Sigmoid colon (tissue), 7 donors: ENCODE data around the gene LRRC46. TPM values are rescaled to one million over a fixed set of nuclear protein-coding genes. Genes with fewer than 3 reads are reported as not detected.

Experiments used
- DNase-seq: peaks from one replicate; pipeline ENCODE4 v3.0.0-alpha.2; 2019
- H3K27ac ChIP-seq, 4 donors: fragments of 200-600 bp; sonication (generic); one replicate each; pipeline ENCODE4 v1.5.1; 2016 to 2019; ENCODE audit warnings: mild to moderate bottlenecking in 1 of 4
- H3K27me3 ChIP-seq, 3 donors: fragments of 200-600 bp; sonication (generic); one replicate each; pipeline ENCODE4 v1.5.1; 2019; ENCODE audit warnings: mild to moderate bottlenecking in 1 of 3
- H3K36me3 ChIP-seq, 4 donors: fragments of 200-600 bp; sonication (generic); one replicate each; pipeline ENCODE4 v1.5.1; 2016 to 2019
- H3K4me1 ChIP-seq, 4 donors: fragments of 200-600 bp; sonication (generic); one replicate each; pipeline ENCODE4 v1.5.1; 2017 to 2019
- H3K4me3 ChIP-seq, 4 donors: fragments of 200-600 bp; sonication (generic); one replicate each; pipeline ENCODE4 v1.5.1; 2017 to 2019; ENCODE audit warnings: mild to moderate bottlenecking in 2 of 4, moderate library complexity in 1 of 4
- H3K9me3 ChIP-seq, 4 donors: fragments of 200-600 bp in 3 of 4; sonication (generic) in 3 of 4; one replicate each; pipeline versions ENCODE4 v1.5.1 to v1.6.1; 2013 to 2019
- CTCF ChIP-seq, 4 experiments: fragments of 450-650 bp in 3 of 4; fragments of 200-600 bp in 1 of 4; IDR thresholded peaks; one replicate each; pipeline ENCODE4 v1.5.1; 2016 to 2019; ENCODE audit warnings: antibody characterized with exemption in 4 of 4, mild to moderate bottlenecking in 3 of 4, moderate library complexity in 2 of 4
- EP300 ChIP-seq, 4 donors: sonication (generic); formaldehyde crosslinking; IDR thresholded peaks; one replicate each; pipeline ENCODE4 v1.6.1; 2017; ENCODE audit warnings: antibody characterized with exemption in 4 of 4
- POLR2A ChIP-seq, 2 donors: fragments of 450-650 bp; IDR thresholded peaks; one replicate each; pipeline ENCODE4 v1.6.1; 2016; ENCODE audit warnings: antibody characterized with exemption in 2 of 2, mild to moderate bottlenecking in 2 of 2, moderate library complexity in 2 of 2
- POLR2AphosphoS5 ChIP-seq, 4 donors: sonication (generic); formaldehyde crosslinking; IDR thresholded peaks; one replicate each; pipeline ENCODE4 v1.6.1; 2017; ENCODE audit warnings: antibody characterized with exemption in 4 of 4
- WGBS, 2 donors: extraction: QIAGEN DNeasy Blood & Tissue Kit; methylation state at CpG; one replicate each; pipeline ENCODE4 v1.1.7; 2013; 5-methylcytosine and 5-hydroxymethylcytosine counted together
- intact Hi-C: fragments of 100-400 bp; cut with DNase I; formaldehyde crosslinking; loops from one replicate; pipeline ENCODE4 v1.15.1; 2023
- polyA plus RNA-seq, 3 donors: library from polyadenylated mRNA; stranded (reverse); fragments of 200-250 nt; gene quantifications; one replicate each; pipeline ENCODE4 v1.2.3, GENCODE V29; 2013
- total RNA-seq, 4 donors: library from RNA; depleted of rRNA; stranded (reverse); fragments of >200 nt; gene quantifications; one replicate each; pipeline ENCODE4 v1.1.0, GENCODE V29; 2016
- donor health status: healthy with polysubstance abuse.
- donor health status: Bipolar disorder and iron deficiency.
- donor health status: healthy.

The LRRC46 gene
- total and polyA plus RNA-seq, 7 donors: 0.28 to 0.48 (median 0.36) TPM; not detected in 4

GRCh38 chr17:47807421-47807820 is 24.0 kb upstream of the LRRC46 start:
- 87 to 93% methylated on average over 11 of the region's 11 CpGs for WGBS, 2 donors
- no peak overlapping the region for H3K4me3 ChIP-seq
- H3K27me3 ChIP-seq: no peaks in the 10 kb centered on the region
- TF ChIP-seq EP300 (IDR thresholded peaks at IDR 0.05) (no peak), POLR2AphosphoS5 (IDR thresholded peaks at IDR 0.05) (no peak), CTCF (IDR thresholded peaks at IDR 0.05) (no peak), POLR2A (IDR thresholded peaks at IDR 0.05) (no peak)
- no peaks in the 10 kb centered on the region for H3K9me3 ChIP-seq
- H3K27ac ChIP-seq: no peak overlapping the region
- H3K36me3 ChIP-seq: peaks cover 0 to 30% (median 11%) of the 10 kb centered on the region in 4 donors
- intact Hi-C loops: no loop called here
- H3K4me1 ChIP-seq: peaks cover 0 to 9% (median 0%) of the 10 kb centered on the region in 4 donors
- DNase-seq: peak; percentile 37

DNA sequence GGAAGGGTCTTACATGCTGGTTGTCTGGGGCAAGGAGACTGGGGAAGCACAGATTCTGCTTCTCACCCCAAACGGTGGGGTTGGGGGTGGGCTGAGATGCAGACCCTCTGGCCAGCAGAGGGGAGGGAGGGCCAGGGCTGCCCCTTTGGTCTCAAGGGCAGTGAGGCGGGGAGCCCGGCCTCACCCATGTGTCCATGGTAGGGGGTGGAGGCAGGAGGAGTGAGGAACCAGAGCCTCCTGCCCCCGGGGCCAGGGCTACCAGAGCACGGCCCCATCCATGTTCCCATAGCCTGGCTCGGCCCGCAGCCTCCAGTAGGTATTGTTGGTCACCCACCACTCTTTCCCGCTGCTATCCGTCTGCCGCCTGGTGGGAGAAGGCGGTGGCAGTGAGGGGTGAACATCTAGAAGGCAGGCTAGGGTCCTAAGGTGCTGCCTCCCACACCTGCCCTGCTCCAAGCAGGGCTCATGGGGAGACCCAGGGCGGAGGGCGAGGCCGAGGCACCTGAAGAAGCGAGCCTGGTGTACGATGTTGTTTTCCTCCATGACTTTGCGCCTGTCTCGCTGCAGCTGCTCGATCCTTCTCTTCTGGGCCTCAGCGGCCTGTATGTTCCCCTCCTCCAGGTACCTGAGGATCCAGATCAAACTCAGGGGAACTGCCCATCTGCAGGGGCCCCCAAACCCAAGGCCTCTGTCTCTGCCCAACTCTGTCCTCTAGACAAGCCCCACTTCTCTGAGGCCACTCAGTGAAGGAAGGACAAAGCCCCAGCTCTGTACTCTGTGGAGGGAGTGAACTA is 23.2 kb upstream of the LRRC46 start:
- TF ChIP-seq CTCF (IDR thresholded peaks at IDR 0.05): no peak
- no peak for TF ChIP-seq EP300 (IDR thresholded peaks at IDR 0.05)
- TF ChIP-seq POLR2A (IDR thresholded peaks at IDR 0.05): no peak
- TF ChIP-seq POLR2AphosphoS5 (IDR thresholded peaks at IDR 0.05): no peak
- peaks cover 0 to 9% (median 0%) of the 10 kb centered on the region in 4 donors for H3K4me1 ChIP-seq
- no peaks in the 10 kb centered on the region for H3K9me3 ChIP-seq
- intact Hi-C loops: no loop called here
- H3K4me3 ChIP-seq: no peak overlapping the region
- no peaks in the 10 kb centered on the region for H3K27me3 ChIP-seq
- DNase-seq: peak; percentile 52
- no peak overlapping the region for H3K27ac ChIP-seq
- 92 to 95% methylated on average over 20 of the region's 20 CpGs for WGBS, 2 donors
- peaks cover 0 to 38% (median 11%) of the 10 kb centered on the region in 4 donors for H3K36me3 ChIP-seq

DNA sequence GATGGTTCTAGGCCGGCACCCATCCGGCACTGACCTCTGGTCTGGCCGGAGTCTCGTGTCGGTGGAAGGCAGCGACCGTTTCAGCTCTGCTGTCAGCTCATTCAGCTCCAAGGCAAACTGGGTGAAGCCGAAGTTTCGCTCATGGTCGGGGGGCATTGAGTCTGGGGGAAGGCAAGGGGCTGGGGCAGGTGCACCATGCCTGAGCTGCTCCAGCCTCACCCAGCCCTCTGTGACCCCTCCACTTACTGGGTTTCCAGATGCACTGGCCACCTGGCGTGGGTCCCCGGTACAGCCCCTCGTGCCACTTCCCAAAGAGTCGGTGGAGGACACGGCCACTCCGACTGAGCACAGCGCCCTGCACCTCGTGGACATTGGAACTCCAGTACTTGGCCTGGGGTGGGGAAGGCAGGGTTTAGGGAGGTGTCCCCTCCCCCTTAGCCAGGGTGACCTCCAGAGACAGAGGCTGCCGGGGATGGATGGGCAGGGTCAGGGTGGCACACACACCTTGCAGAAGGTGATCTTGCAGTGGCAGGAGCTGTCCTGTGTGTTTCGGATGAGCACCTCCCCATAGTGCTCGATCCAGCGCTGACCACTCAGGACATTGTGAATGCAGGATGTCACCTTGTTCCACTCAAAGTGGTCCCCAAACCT is 22.5 kb upstream of the LRRC46 start:
- intact Hi-C loops: no loop called here
- TF ChIP-seq EP300 (IDR thresholded peaks at IDR 0.05) (no peak), CTCF (IDR thresholded peaks at IDR 0.05) (no peak), POLR2A (IDR thresholded peaks at IDR 0.05) (no peak), POLR2AphosphoS5 (IDR thresholded peaks at IDR 0.05) (no peak)
- Histone ChIP-seq H3K27ac (no peak overlapping the region), H3K4me1 (peaks cover 0 to 9% (median 0%) of the 10 kb centered on the region in 4 donors), H3K9me3 (no peaks in the 10 kb centered on the region), H3K4me3 (no peak overlapping the region), H3K36me3 (peaks cover 0 to 45% (median 14%) of the 10 kb centered on the region in 4 donors), H3K27me3 (no peaks in the 10 kb centered on the region)
- WGBS, 2 donors: 94 to 96% methylated on average over 22 of the region's 22 CpGs
- DNase-seq: peak; percentile 59

DNA sequence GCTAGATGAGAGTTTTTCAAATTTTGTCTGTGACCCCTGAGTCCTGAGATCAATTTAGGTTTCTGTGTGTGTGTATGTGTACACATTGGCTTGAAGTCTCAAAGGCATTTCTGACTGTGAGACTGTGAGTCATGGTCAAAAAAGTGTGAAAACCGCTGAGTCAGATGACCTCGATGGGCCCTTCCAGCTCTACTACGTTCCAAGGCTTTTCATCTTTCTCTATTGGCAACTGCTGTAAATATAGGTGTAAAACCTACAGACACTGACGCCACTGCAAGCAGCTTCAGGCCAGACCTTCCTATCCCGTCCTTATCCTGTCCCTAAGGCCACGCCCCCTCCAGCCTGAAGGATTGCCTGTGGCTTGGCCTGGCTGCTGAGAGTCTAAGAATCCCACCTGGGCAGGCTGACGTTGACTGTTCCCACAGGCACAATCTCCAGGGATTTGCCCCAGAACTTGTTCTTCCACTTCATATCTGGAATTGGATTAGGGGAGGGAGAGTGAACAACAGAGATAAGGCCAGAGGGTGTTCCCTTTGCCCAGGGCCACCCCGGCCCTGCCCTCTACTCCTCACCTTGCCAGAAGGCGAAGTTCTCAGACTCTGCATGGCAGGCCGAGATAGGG is 21.2 kb upstream of the LRRC46 start:
- WGBS, 2 donors: 15 to 63% methylated on average over 10 of the region's 10 CpGs

More for the DNA sequence above, 21.2 kb upstream of the LRRC46 start:
- peak; percentile 63 for DNase-seq
- Histone ChIP-seq H3K9me3 (no peaks in the 10 kb centered on the region), H3K27ac (peak overlapping the region in 1 of 4 donors; percentile 32), H3K27me3 (no peaks in the 10 kb centered on the region), H3K4me3 (no peak overlapping the region), H3K4me1 (peaks cover 0 to 9% (median 0%) of the 10 kb centered on the region in 4 donors), H3K36me3 (peaks cover 0 to 58% (median 16%) of the 10 kb centered on the region in 4 donors)
- TF ChIP-seq POLR2AphosphoS5 (IDR thresholded peaks at IDR 0.05) (no peak), CTCF (IDR thresholded peaks at IDR 0.05) (no peak), EP300 (IDR thresholded peaks at IDR 0.05) (no peak)
- intact Hi-C loops: no loop called here
